ENCODE results near the gene CFAP54.

The CFAP54 gene

DNA sequence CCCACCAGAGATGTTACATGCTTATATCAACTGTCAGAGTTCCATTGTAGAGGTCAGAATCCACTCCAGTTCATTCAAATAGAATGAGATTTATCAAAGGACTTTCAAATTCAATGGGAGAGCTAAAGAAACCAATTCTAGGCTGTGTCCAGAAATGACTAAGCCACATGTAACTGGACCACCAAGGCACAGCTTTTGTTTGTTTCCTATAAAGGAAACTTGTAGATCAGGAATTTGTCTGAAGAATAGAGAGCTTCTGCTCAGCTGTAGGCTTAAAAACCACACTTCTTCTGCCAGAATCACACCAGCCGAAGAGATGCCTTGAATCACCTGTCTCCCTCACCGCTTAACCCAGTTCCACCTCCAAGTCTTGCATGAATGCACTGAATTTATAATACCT is 283.7 kb downstream of the CFAP54 start:
- no peak for FAIRE-seq

DNA sequence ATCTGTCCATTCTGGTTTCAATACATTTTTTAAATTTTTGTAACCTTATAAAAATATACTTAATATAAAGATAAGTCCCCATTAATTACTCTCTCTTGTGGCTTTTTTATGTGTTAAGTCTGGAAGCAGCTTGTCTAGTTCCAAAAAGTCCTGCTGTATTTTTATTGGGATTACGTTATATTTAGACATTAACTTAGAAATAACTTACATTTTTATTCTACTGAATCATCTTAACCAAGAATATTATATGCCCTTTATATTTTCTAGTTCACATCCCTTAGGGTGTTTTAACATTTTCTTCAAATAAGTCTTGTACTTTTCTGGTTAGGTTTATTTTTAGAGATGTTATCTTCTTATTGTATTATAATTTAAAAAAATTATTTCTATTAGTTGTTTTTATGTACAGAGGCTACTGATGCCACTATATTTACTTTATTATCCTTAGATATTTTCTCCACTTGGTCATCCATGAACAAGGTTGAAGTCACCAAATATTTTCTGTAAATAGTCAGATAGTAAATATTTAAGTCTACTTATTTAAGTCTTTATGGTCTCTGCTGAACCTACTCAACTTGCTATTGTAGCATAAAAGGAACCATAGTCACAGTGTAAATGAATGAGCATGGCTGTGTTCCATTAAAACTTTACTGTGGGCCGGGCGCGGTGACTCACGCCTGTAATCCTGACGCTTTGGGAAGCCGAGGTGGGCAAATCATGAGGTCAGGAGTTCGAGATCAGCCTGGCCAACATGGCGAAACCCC is 285.3 kb downstream of the CFAP54 start:
- peak; percentile 3 for FAIRE-seq

DNA sequence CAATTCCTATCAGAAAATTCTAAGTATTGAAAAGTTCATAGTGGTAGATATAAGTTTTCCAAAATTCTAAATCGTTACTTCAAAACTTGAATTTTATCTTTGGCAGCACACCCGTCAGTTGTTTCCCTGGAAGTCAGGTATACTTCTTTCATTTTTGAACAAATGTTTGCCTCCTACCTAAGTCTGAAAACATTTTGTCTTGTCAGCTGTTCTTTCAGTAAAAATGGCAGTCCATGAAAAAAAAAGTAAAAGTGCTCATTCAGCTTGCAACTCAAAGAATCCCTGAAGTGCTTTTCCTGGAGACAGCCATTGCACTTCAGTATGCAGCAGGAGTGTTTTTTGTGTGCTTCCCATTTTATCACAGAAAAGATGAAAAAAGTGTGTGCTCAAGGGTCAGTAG is 287.5 kb downstream of the CFAP54 start:
- no peak for FAIRE-seq

DNA sequence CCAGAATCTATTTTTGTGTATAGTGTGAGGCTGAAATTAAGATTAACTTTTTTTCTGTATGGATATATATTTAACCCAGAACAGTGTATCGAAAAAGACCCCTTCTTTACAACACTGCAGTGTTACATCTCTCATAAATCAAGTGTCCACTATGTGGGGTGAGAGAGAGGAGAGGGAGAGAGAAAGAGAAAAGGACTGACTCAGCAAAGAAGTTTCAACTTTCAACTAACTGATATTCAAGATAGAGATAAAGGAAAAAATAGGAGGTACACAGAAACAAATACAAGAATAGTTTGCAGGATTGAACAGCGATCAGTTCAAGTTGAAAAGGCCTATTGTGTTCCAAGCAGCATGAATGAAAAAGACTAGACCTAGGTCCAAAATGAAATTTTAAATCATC is 291.0 kb downstream of the CFAP54 start:
- no peak for FAIRE-seq

DNA sequence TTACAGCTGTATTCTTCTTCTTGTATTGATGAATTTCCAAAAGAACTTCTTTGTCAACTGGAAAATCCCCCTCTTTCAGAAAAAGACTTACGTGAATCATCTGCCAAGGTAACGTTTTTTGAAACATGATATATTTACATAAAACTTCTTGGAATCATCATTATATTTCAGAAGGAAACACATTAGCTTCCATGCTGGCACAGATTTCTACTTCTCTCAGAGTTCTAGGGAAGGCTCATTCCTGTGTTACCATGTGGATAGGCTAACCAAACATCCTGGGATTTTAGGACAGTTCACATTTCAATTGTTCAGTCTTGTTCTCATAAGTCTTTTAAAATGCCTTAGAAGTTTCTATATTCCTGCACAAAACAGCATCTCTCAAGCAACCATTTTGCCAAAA is 297.4 kb downstream of the CFAP54 start:
- no peak for FAIRE-seq

DNA sequence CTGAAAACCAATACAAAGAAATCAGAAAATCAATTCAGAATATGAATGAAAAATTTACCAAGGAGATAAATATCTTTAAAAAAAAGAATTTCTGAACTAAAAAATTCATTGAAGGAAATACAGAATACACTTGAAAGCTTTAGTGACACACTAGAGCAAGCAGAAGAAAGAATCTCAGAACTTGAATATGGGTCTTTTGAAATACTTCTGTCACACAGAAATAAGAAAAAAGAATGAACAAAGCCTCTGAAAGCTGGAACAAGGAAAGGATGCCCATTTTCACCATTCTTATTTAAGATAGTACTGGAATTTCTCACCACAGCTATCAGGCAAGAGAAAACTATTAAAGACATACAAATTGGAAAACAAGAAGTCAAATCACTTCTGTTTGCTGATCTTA is 314.6 kb downstream of the CFAP54 start:
- FAIRE-seq, result no peak

DNA sequence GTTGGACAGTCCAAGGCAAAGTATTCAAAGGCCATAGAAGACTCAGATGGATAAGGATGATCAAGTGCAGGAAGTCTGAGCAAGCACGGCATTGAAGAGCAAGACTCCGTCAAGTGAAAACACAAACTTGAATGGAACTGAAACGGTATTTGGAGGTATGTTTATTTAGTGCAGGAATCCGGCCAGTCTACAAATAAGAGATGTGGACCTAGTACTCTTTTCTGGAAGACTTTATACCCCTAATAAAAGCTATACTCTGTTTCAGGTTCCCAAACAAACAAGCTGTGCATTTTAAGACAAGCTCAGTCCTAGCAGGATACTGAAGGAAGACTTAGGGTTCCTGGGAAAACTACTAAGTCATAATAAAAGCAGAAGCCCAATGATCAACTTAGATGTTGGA is 316.9 kb downstream of the CFAP54 start:
- no peak for FAIRE-seq

DNA sequence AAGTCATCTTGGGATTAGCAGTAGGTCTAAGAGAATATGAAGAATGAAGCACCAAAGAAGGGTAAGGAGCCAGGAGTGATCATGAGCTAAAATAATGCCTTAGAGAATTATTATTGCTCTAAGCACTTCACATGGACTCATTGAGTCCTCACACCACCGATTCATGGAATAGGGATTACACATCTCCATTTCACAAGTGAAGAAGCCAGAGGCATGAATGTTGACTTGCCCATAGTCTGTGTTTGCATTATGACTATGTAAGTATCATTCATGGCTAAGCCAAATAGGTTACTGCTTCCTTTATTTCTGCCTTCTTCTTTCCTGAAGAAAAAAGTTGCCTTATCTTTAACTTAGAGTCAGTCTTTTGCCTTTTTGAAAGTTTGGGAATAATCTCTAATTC is 318.4 kb downstream of the CFAP54 start:
- no peak for FAIRE-seq

DNA sequence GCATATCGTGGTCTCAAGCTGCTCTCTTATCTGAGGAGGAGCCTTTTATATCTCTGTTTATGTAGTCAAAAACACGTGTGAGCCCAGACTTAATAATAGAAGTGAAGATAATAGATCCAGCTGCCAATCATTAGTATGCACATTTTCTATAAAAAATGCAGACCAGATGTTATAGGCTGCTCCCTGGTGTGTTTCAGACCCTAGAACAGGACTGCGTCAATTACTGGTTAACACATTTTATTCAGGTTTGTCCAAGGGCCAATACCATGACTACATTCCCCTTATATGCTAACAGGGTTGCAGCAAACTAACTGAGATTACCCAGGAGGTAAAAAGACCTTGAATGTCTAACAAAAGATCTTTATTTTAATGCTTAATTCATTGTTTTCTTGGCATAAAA is 319.2 kb downstream of the CFAP54 start:
- no peak for FAIRE-seq

DNA sequence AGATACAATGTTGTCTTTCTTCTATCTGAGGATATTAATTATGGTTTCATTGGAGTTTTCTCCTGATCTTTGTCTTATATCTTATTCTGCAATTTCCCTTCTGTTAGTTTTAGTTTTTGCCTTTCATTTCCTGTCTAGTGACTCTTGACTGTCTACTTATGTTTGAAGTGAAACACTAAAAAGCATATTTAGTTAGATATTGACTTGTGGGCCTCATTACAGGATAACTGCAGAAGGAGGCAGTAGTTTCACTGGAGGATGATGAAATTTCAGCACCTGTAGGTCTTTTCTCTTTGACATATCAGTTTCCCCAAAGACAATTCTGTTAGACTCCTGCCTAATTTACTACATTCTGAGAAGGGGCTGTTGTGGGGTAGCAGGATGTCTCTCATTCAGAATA is 320.1 kb downstream of the CFAP54 start:
- FAIRE-seq, result no peak

DNA sequence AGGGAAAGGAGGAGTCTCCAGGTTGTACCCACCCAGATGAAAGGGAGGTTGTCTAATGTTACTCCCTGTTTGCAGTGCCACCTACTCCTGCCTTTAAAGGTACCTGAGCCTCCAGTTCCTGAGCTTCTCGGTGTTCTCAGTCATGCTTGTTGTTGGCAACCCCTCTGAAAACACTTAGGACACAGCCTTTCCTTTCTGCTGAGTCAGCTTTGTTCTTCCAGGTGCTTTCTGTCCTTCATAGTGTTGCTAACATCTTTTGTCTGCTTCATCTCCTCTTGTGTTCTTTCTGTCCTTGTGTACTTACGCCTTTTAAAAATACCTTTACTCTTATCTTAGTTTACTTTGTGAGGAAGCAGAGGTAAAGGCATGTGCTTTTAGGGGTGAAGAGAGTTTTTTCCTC is 320.7 kb downstream of the CFAP54 start:
- no peak for FAIRE-seq

DNA sequence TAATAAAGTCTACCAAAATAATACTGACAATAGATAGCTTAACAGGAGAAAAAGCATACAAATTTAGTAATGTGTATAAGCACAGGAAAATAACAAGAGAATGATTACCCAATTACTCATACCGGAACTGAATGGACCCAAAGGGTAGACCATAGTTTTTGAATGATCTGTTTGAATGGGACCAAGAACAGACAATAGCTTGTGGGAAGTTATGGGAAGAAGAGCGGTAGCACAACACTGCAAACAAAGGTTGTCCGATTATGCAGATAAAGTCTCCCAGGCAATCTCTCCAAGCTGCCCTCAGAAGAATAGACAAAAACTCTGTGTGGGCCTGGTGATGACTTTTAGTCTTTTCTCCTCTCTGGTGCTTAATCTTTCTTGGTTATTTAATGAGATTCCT is 321.1 kb downstream of the CFAP54 start:
- no peak for FAIRE-seq

DNA sequence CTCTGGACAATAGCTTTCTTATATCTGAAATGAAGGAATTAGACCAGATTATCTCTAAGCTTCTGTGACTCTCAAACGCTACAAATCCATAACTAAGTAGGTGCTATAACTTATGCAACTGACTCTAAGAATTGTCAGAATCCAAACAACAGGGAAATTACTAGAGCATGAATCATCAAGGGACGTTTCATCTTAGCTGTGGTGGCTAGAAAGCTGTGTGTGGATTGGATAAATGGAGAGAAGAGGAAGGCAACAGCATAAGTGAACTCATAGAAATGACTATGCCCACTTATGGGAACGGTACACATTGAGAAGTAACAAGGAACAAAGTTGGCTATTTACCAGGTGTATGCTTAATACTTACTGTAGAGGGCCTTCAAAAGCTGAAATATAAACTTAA is 321.7 kb downstream of the CFAP54 start:
- no peak for FAIRE-seq

DNA sequence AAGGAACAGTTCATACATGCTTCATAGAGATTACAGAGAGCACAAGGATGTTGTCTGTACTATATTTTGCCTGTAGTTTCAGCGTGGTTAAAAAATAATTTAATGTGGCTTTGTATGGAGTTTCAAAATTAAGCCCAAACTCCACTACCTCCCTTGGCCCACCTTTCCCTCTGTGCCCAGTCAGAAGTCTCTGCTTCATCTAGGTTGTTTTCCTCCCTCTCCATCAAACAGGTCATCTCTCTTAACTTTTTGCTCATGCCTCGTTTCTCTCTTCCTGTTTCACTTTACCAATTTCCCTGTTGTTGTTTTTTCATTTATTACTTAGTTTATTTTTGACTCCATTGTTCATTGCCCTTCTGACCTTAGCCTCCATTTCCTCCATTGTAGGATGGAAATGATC is 322.8 kb downstream of the CFAP54 start:
- FAIRE-seq, result no peak

DNA sequence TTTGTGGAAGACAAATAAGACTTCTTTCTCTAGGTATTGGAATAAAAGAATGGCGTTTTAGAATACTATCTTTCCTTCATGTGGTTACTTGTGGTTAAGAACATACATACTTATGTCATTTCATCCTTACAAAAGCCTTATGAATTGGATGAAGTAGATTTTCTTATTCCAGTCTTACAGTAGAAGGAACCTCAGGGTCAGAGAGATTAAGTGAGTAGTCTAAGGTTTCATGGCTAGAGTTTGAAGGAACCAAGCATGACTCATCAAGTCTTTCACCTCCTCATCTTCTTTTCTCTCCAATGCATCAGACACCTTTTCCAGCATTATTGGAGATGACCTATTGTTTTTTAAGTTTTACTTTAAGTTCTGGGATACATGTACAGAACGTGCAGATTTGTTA is 324.8 kb downstream of the CFAP54 start:
- no peak for FAIRE-seq

DNA sequence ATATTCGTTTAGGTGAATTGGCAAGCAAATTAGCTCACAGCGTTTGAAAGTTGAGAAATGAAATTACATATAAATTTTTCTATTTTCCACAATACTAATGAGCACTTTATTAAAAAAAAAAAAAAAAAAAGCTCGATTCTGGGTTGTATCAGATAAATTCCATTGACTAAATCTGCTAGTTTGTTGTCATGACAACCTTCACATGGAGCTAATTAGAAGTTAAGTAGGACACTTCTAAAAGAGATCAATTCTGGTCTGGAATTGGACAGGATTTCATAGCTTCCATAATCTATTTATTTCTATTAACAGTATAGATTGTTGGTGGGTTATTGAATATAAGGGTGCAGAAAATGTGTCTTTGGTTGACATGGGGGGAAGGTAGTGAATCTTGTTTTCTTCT is 332.2 kb downstream of the CFAP54 start:
- FAIRE-seq, result no peak

DNA sequence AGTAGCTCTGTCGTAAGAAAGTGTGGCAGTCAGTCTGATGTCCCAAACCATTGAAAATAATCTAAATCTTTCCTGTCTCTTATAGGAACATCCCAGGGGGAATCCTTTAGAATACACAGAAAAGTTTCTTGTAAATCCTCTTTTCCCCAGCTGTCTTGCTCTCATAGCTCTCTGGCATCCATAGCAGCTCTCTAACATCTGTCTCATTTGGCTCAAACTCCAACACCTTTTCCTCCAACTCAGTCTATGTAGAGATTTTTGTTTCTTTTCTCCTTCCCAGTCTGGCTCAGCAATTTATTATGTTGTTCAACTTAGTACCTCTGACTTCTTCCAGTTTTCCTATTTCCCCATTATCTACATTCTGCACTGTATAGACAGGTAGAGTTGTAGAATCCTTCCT is 333.3 kb downstream of the CFAP54 start:
- FAIRE-seq, result no peak

DNA sequence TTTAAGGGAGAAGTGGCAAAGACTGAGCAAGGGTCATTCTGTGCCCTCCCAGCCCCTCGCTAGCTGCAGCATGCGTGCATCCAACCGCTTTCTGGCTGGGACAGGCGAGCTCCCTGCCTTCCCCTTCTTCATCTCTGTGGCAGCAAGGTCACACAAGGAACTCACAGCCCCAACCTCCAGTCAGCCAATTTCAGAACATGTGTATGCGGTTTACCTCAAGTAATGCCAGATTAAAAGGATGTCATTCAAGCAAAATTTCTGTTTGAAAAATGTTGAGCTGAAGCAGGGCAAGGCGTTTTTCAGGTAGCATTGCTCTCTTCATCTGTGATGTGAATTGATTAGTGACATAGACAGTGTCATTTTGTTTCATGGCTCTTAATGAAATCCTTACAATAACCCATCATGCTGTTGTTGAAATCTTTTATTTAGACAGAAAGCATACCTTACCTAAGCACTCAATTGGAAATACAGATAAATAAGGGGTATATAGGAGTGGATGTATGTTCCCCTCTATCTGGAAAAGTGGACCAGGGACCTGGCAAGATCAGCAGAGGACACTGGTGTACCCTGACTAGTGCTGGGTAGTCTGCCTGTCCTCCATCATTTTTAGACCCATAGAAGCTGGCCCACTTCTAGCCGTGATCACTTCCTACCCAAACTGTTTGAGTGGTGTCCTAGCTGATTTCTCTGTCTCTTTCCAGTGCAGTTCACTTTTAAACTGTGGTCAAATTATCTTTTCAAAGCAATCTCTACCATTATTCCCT is 334.9 kb downstream of the CFAP54 start:
- no peak for FAIRE-seq

DNA sequence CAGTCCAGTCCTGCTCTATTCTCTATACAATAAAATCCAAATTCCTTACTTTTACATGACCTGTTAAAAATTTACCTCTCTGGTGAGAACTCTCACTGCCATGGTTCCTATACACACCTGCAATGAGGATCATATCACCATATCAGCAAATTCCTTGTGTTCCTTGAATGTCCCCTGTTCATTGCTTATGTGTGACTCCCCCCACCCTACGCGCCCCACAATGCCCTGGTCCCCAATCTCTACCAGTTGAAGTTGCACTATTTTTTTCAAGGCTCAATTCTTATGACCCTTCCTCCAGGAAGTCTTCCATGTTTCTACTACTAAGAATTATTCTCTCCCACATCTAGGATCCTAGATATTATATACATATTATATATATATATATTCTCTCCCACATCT is 335.5 kb downstream of the CFAP54 start:
- FAIRE-seq, result no peak

DNA sequence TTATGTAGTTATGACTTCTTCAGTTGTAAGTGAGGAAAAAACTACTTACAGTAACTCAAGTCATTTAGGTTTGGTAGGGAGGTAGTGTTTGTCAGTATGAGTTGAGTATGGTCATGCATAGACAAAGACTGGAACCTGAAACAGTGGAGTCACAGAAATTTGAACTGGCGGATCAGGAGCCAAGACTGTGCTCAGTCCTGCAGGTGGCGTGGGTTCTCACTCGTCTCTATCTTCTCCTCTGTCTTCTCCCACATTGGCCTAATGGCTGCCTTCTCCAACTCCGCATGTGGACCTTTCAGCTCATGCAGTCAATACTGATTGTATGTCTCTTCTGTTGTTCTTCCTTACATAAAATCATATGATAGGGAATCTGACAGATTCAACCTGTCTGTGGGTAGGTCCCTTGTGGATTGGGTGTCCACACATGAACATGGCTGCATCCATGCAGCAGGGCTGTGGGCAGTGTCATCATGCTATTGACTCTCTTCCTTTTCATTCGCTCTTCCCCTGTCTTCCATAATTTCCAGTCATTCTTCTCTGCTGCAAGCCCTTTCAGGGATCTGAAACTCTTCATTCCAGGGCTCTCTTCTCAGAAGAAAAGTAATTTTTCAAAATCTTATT is 338.9 kb downstream of the CFAP54 start:
- no peak for FAIRE-seq

DNA sequence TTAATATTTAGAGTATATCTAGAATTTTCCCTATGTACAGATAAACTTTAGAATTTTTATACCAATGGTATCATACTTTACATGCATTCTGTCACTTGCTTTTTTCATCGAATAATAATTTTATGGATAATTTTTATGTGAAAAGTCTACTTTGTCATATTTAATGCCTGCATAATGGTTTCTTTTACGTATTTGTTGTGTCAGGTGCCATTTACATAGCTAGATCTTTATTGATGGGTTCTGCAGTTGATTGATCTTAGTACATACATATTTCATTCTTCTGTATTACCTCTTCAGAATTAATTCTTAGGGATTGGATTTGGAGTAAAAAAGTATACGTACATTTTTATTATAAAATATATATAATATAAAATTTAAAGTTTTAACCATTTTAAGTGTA is 340.0 kb downstream of the CFAP54 start:
- no peak for FAIRE-seq

DNA sequence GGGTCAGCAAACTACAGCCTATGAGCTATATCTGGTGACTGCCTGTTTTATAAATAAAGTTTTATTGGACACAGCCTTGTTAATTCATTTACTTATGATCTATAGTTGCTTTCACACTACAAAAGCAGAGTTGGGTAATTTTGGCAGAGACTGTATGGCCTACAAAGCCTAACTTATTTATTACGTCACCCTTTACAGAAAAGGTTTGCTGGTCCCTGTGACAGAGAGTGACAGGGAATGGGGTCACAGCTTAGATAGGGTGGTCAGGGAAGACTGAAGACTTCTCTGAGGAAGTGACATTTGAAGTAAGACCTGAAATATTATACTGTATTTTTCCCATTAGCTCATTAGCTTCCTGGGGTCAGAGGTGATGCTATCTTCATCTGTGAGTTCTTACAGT is 342.0 kb downstream of the CFAP54 start:
- no peak for FAIRE-seq

DNA sequence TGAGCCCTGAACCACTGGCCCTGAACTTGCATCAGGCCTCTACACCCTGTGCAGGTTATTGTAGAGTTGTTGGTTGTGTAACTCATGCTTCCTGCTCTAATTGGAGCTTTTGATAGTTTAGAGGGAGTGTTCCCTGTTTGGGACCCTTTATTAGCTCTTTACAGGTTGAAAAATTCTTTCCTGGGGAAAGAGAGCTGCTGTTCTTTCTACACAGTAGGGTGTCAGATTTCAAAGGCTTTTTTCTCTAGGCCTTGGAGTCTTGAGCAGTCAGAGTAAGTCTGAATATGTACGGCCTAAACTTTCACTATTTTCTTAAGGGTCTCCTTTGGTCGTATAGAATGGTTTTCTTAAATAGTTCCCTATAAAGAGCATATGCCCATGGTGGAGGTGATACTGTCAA is 356.9 kb downstream of the CFAP54 start:
- no peak for FAIRE-seq

DNA sequence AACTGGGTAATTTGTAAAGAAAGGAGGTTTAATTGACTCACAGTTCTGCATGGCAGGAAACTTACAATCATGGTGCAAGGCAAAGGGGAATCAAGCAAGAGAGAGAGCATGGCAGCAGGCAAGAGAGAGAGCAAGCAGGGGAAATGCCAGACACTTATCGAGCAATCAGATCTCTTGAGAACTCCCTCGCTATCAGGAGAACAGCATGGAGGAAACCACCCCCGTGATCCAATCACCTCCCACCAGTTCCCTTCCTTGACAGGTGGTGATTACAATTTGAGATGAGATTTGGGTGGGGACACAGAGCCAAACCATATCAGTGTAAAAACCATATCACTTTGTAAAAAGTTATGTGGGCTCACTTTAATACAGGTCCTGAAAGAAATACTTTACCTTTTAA is 361.3 kb downstream of the CFAP54 start:
- FAIRE-seq, result no peak
